ENCODE measurements around the gene HCK.

HCK gene

GRCh38 chr20:32069711-32070110, 17.7 kb downstream of the HCK start:
- Histone ChIP-seq H3K27me3 (ENCODE audit: insufficient read depth, low read length) (no peaks in the 10 kb centered on the region; the same call in 1 of the 2 replicates), H3K9ac (ENCODE audit: low read depth, low read length) (no peak overlapping the region), H3K4me3 (ENCODE audit: low read length) (no peak overlapping the region), H3K36me3 (ENCODE audit: insufficient read depth, low read depth, low read length) (no peaks in the 10 kb centered on the region), H3K4me1 (ENCODE audit: insufficient read depth, low read length) (0 out of 2 replicates have a peak, but pooled peaks cover 4% of the 10 kb centered on the region), H3K27ac (ENCODE audit: low read length) (no peak overlapping the region), H3K9me3 (ENCODE audit: insufficient read depth, low read depth, low read length) (no peaks in the 10 kb centered on the region)

- 0 out of 2 replicates have a peak, but pooled peaks cover 4% of the 10 kb centered on the region for H3K4me1 ChIP-seq (ENCODE audit: insufficient read depth, low read length)
- no peaks in the 10 kb centered on the region for H3K36me3 ChIP-seq (ENCODE audit: insufficient read depth, low read depth, low read length)
- H3K27me3 ChIP-seq (ENCODE audit: insufficient read depth, low read length), result no peaks in the 10 kb centered on the region; the same call in 1 of the 2 replicates
- H3K9me3 ChIP-seq (ENCODE audit: insufficient read depth, low read depth, low read length), result no peaks in the 10 kb centered on the region
- H3K27ac ChIP-seq (ENCODE audit: low read length), result no peak overlapping the region
- H3K4me3 ChIP-seq (ENCODE audit: low read length), result no peak overlapping the region
- no peak overlapping the region for H3K9ac ChIP-seq (ENCODE audit: low read depth, low read length)
Measured at GRCh38 chr20:32070282-32070681, 18.2 kb downstream of the HCK start.

GRCh38 chr20:32070690-32071213, 18.7 kb downstream of the HCK start:
- H3K4me1 ChIP-seq (ENCODE audit: insufficient read depth, low read length), result 0 out of 2 replicates have a peak, but pooled peaks cover 4% of the 10 kb centered on the region
- no peak overlapping the region for H3K9ac ChIP-seq (ENCODE audit: low read depth, low read length)
- H3K9me3 ChIP-seq (ENCODE audit: insufficient read depth, low read depth, low read length), result no peaks in the 10 kb centered on the region
- no peak overlapping the region for H3K27ac ChIP-seq (ENCODE audit: low read length)
- H3K4me3 ChIP-seq (ENCODE audit: low read length), result no peak overlapping the region
- H3K27me3 ChIP-seq (ENCODE audit: insufficient read depth, low read length), result no peaks in the 10 kb centered on the region; the same call in 1 of the 2 replicates
- H3K36me3 ChIP-seq (ENCODE audit: insufficient read depth, low read depth, low read length), result no peaks in the 10 kb centered on the region

- 0 out of 2 replicates have a peak, but pooled peaks cover 4% of the 10 kb centered on the region for H3K4me1 ChIP-seq (ENCODE audit: insufficient read depth, low read length)
- H3K27me3 ChIP-seq (ENCODE audit: insufficient read depth, low read length), result no peaks in the 10 kb centered on the region; the same call in 1 of the 2 replicates
- no peak overlapping the region for H3K27ac ChIP-seq (ENCODE audit: low read length)
- no peaks in the 10 kb centered on the region for H3K9me3 ChIP-seq (ENCODE audit: insufficient read depth, low read depth, low read length)
- H3K36me3 ChIP-seq (ENCODE audit: insufficient read depth, low read depth, low read length), result no peaks in the 10 kb centered on the region
- H3K9ac ChIP-seq (ENCODE audit: low read depth, low read length), result no peak overlapping the region
- no peak overlapping the region for H3K4me3 ChIP-seq (ENCODE audit: low read length)
Measured at GRCh38 chr20:32071395-32072167, 19.5 kb downstream of the HCK start.

- no peak overlapping the region for H3K4me3 ChIP-seq (ENCODE audit: low read length)
- no peaks in the 10 kb centered on the region for H3K9me3 ChIP-seq (ENCODE audit: insufficient read depth, low read depth, low read length)
- H3K36me3 ChIP-seq (ENCODE audit: insufficient read depth, low read depth, low read length), result no peaks in the 10 kb centered on the region
- H3K9ac ChIP-seq (ENCODE audit: low read depth, low read length), result no peak overlapping the region
- H3K27me3 ChIP-seq (ENCODE audit: insufficient read depth, low read length), result no peaks in the 10 kb centered on the region; the same call in 1 of the 2 replicates
- no peak overlapping the region for H3K27ac ChIP-seq (ENCODE audit: low read length)
- H3K4me1 ChIP-seq (ENCODE audit: insufficient read depth, low read length), result 0 out of 2 replicates have a peak, but pooled peaks cover 2% of the 10 kb centered on the region
Measured at GRCh38 chr20:32072168-32072750, 20.2 kb downstream of the HCK start.

GRCh38 chr20:32075534-32075933, 23.5 kb downstream of the HCK start:
- no peaks in the 10 kb centered on the region; the same call in 1 of the 2 replicates for H3K27me3 ChIP-seq (ENCODE audit: insufficient read depth, low read length)
- no peak overlapping the region for H3K27ac ChIP-seq (ENCODE audit: low read length)
- H3K36me3 ChIP-seq (ENCODE audit: insufficient read depth, low read depth, low read length), result no peaks in the 10 kb centered on the region
- no peaks in the 10 kb centered on the region for H3K4me1 ChIP-seq (ENCODE audit: insufficient read depth, low read length)
- no peaks in the 10 kb centered on the region for H3K9me3 ChIP-seq (ENCODE audit: insufficient read depth, low read depth, low read length)
- no peak overlapping the region for H3K9ac ChIP-seq (ENCODE audit: low read depth, low read length)
- no peak overlapping the region for H3K4me3 ChIP-seq (ENCODE audit: low read length)

- no peaks in the 10 kb centered on the region; the same call in 1 of the 2 replicates for H3K27me3 ChIP-seq (ENCODE audit: insufficient read depth, low read length)
- no peak overlapping the region for H3K9ac ChIP-seq (ENCODE audit: low read depth, low read length)
- H3K4me3 ChIP-seq (ENCODE audit: low read length), result no peak overlapping the region
- no peak overlapping the region for H3K27ac ChIP-seq (ENCODE audit: low read length)
- no peaks in the 10 kb centered on the region for H3K4me1 ChIP-seq (ENCODE audit: insufficient read depth, low read length)
- no peaks in the 10 kb centered on the region for H3K9me3 ChIP-seq (ENCODE audit: insufficient read depth, low read depth, low read length)
- no peaks in the 10 kb centered on the region for H3K36me3 ChIP-seq (ENCODE audit: insufficient read depth, low read depth, low read length)
Measured at GRCh38 chr20:32077190-32077589, 25.1 kb downstream of the HCK start.

- Histone ChIP-seq H3K27ac (ENCODE audit: low read length) (no peak overlapping the region), H3K36me3 (ENCODE audit: insufficient read depth, low read depth, low read length) (no peaks in the 10 kb centered on the region), H3K27me3 (ENCODE audit: insufficient read depth, low read length) (no peaks in the 10 kb centered on the region; the same call in 1 of the 2 replicates), H3K4me1 (ENCODE audit: insufficient read depth, low read length) (no peaks in the 10 kb centered on the region), H3K9me3 (ENCODE audit: insufficient read depth, low read depth, low read length) (no peaks in the 10 kb centered on the region), H3K4me3 (ENCODE audit: low read length) (no peak overlapping the region), H3K9ac (ENCODE audit: low read depth, low read length) (no peak overlapping the region)
Measured at GRCh38 chr20:32078322-32078721, 26.3 kb downstream of the HCK start.

- Histone ChIP-seq H3K4me3 (ENCODE audit: low read length) (no peak overlapping the region), H3K9me3 (ENCODE audit: insufficient read depth, low read depth, low read length) (no peaks in the 10 kb centered on the region), H3K27me3 (ENCODE audit: insufficient read depth, low read length) (no peaks in the 10 kb centered on the region; the same call in 1 of the 2 replicates), H3K27ac (ENCODE audit: low read length) (no peak overlapping the region), H3K9ac (ENCODE audit: low read depth, low read length) (no peak overlapping the region), H3K4me1 (ENCODE audit: insufficient read depth, low read length) (no peaks in the 10 kb centered on the region), H3K36me3 (ENCODE audit: insufficient read depth, low read depth, low read length) (no peaks in the 10 kb centered on the region)
Measured at GRCh38 chr20:32078791-32079190, 26.7 kb downstream of the HCK start.

- Histone ChIP-seq H3K9me3 (ENCODE audit: insufficient read depth, low read depth, low read length) (no peaks in the 10 kb centered on the region), H3K27me3 (ENCODE audit: insufficient read depth, low read length) (no peaks in the 10 kb centered on the region; the same call in 1 of the 2 replicates), H3K9ac (ENCODE audit: low read depth, low read length) (no peak overlapping the region), H3K27ac (ENCODE audit: low read length) (no peak overlapping the region), H3K4me1 (ENCODE audit: insufficient read depth, low read length) (no peaks in the 10 kb centered on the region), H3K4me3 (ENCODE audit: low read length) (no peak overlapping the region), H3K36me3 (ENCODE audit: insufficient read depth, low read depth, low read length) (no peaks in the 10 kb centered on the region)
Measured at GRCh38 chr20:32079655-32080109, 27.6 kb downstream of the HCK start.

GRCh38 chr20:32080783-32081182, 28.7 kb downstream of the HCK start:
- Histone ChIP-seq H3K9me3 (ENCODE audit: insufficient read depth, low read depth, low read length) (no peaks in the 10 kb centered on the region), H3K4me1 (ENCODE audit: insufficient read depth, low read length) (no peaks in the 10 kb centered on the region), H3K27me3 (ENCODE audit: insufficient read depth, low read length) (no peaks in the 10 kb centered on the region), H3K36me3 (ENCODE audit: insufficient read depth, low read depth, low read length) (no peaks in the 10 kb centered on the region), H3K27ac (ENCODE audit: low read length) (no peak overlapping the region), H3K4me3 (ENCODE audit: low read length) (no peak overlapping the region), H3K9ac (ENCODE audit: low read depth, low read length) (no peak overlapping the region)
